HepG2 (cell line): ENCODE results near the gene DHRS1. TPM values are rescaled to one million over a fixed set of nuclear protein-coding genes. Genes with fewer than 3 reads are reported as not detected.

Source experiments
- AKAP8 ChIP-seq: sonication (generic); formaldehyde crosslinking; IDR thresholded peaks from 2 replicates; pipeline ENCODE4 v1.5.1; 2020; ENCODE audit warnings: mild to moderate bottlenecking, missing genetic modification reagents
- EZH2 ChIP-seq: conservative IDR thresholded peaks from 2 replicates; pipeline ENCODE4 v1.6.1; 2012; ENCODE audit warnings: mild to moderate bottlenecking, low read depth, low read length, moderate library complexity
- FOSL2 ChIP-seq: sonication (generic); formaldehyde crosslinking; IDR thresholded peaks from 2 replicates; pipeline ENCODE4 v1.4.0; 2020; ENCODE audit warnings: missing genetic modification reagents
- FOXM1 ChIP-seq: sonication (generic); formaldehyde crosslinking; IDR thresholded peaks from 2 replicates; pipeline ENCODE4 v1.5.0; 2020; ENCODE audit warnings: missing genetic modification reagents
- HES4 ChIP-seq: sonication (generic); formaldehyde crosslinking; IDR thresholded peaks from 2 replicates; pipeline ENCODE4 v1.9.0; 2021; ENCODE audit warnings: mild to moderate bottlenecking, missing genetic modification reagents, borderline replicate concordance
- HNRNPK ChIP-seq: fragments of 200-400 bp; formaldehyde crosslinking; IDR thresholded peaks from 2 replicates; pipeline ENCODE4 v1.6.1; 2018; ENCODE audit warnings: low read length, low read depth, moderate library complexity, mild to moderate bottlenecking; ENCODE audit not compliant: poor library complexity, severe bottlenecking
- KLF9 ChIP-seq: IDR thresholded peaks from 2 replicates; pipeline ENCODE4 v1.6.1; 2016; ENCODE audit warnings: low read depth
- MLXIP ChIP-seq: sonication (generic); formaldehyde crosslinking; IDR thresholded peaks from 2 replicates; pipeline ENCODE4 v1.9.0; 2021; ENCODE audit warnings: missing genetic modification reagents, borderline replicate concordance
- PTBP1 ChIP-seq: fragments of 200-400 bp; formaldehyde crosslinking; IDR thresholded peaks from 2 replicates; pipeline ENCODE4 v1.6.1; 2018; ENCODE audit warnings: low read length, low read depth; ENCODE audit not compliant: poor library complexity, severe bottlenecking
- RELA ChIP-seq: sonication (generic); formaldehyde crosslinking; IDR thresholded peaks from 2 replicates; pipeline ENCODE4 v1.4.0; 2020; ENCODE audit warnings: missing genetic modification reagents
- SAP130 ChIP-seq: IDR thresholded peaks from 2 replicates; pipeline ENCODE4 v1.6.1; 2016; ENCODE audit warnings: low read depth
- SNRNP70 ChIP-seq: fragments of 200-400 bp; formaldehyde crosslinking; IDR thresholded peaks from 2 replicates; pipeline ENCODE4 v1.6.1; 2017; ENCODE audit warnings: mild to moderate bottlenecking, low read depth, low read length, moderate library complexity
- TGIF2 ChIP-seq: IDR thresholded peaks from 2 replicates; pipeline ENCODE4 v1.6.1; 2016; ENCODE audit warnings: control low read depth, missing compliant biosample characterization
- THYN1 ChIP-seq: sonication (generic); formaldehyde crosslinking; IDR thresholded peaks from 2 replicates; pipeline ENCODE4 v1.8.1; 2023; ENCODE audit warnings: low read depth, mild to moderate bottlenecking, moderate library complexity, missing genetic modification reagents, borderline replicate concordance
- ZBTB38 ChIP-seq: sonication (generic); formaldehyde crosslinking; IDR thresholded peaks from 2 replicates; pipeline ENCODE4 v1.5.1; 2020; ENCODE audit warnings: mild to moderate bottlenecking, missing genetic modification reagents
- ZFAT ChIP-seq: sonication (generic); formaldehyde crosslinking; conservative IDR thresholded peaks from 2 replicates; pipeline ENCODE4 v1.8.1; 2023; ENCODE audit warnings: missing genetic modification reagents, inconsistent platforms
- ZNF180 ChIP-seq: sonication (generic); formaldehyde crosslinking; IDR thresholded peaks from 2 replicates; pipeline ENCODE4 v1.4.0; 2020; ENCODE audit warnings: low read depth, missing genetic modification reagents, borderline replicate concordance
- ZNF20 ChIP-seq: sonication (generic); formaldehyde crosslinking; IDR thresholded peaks from 2 replicates; pipeline ENCODE4 v1.4.0; 2020; ENCODE audit warnings: mild to moderate bottlenecking, moderate library complexity, missing genetic modification reagents
- ZNF230 ChIP-seq: sonication (generic); formaldehyde crosslinking; IDR thresholded peaks from 2 replicates; pipeline ENCODE4 v1.4.0; 2020; ENCODE audit warnings: mild to moderate bottlenecking, missing genetic modification reagents
- ZNF496 ChIP-seq: sonication (generic); formaldehyde crosslinking; IDR thresholded peaks from 2 replicates; pipeline ENCODE4 v1.8.1; 2023; ENCODE audit warnings: mild to moderate bottlenecking, moderate library complexity, missing genetic modification reagents; ENCODE audit not compliant: insufficient replicate concordance
- ZNF510 ChIP-seq: sonication (generic); formaldehyde crosslinking; IDR thresholded peaks from 2 replicates; pipeline ENCODE4 v1.4.0; 2020; ENCODE audit warnings: low read depth, mild to moderate bottlenecking, missing genetic modification reagents
- ZNF557 ChIP-seq: sonication (generic); formaldehyde crosslinking; IDR thresholded peaks from 2 replicates; pipeline ENCODE4 v1.4.0; 2020; ENCODE audit warnings: missing genetic modification reagents
- ZNF687 ChIP-seq: sonication (generic); formaldehyde crosslinking; IDR thresholded peaks from 2 replicates; pipeline ENCODE4 v1.5.1; 2020; ENCODE audit warnings: mild to moderate bottlenecking, missing genetic modification reagents, moderate library complexity
- ZNF777 ChIP-seq: sonication (generic); formaldehyde crosslinking; IDR thresholded peaks from 2 replicates; pipeline ENCODE4 v1.4.0; 2020; ENCODE audit warnings: missing genetic modification reagents
- ZNF879 ChIP-seq: sonication (generic); formaldehyde crosslinking; IDR thresholded peaks from 2 replicates; pipeline ENCODE4 v1.8.1; 2023; ENCODE audit warnings: missing genetic modification reagents
- polyA plus RNA-seq, 8 experiments: library from polyadenylated mRNA; depleted of rRNA in 3 of 8; stranded (reverse) in 7 of 8; unstranded in 1 of 8; fragments of >200 nt; fragmentation: Illumina TruSeq in 4 of 8; extraction: Trizol in 4 of 8; gene quantifications; 2 replicates each; pipeline versions ENCODE4 v1.2.1 to v1.2.3, GENCODE V29; 2011 to 2016; ENCODE audit warnings: low read depth in 4 of 8, missing spikeins in 1 of 8, mixed read lengths in 1 of 8; ENCODE audit not compliant: insufficient read depth in 1 of 8
- total RNA-seq, 5 experiments: library from RNA; depleted of rRNA; stranded (reverse); fragments of >200 nt; fragmentation: Illumina TruSeq; extraction: Trizol; gene quantifications; 2 replicates each; pipeline ENCODE4 v1.2.3, GENCODE V29; 2016; ENCODE audit warnings: low read depth in 1 of 5

DHRS1 gene
- total and polyA plus RNA-seq, 2 of the 13 experiments (the other 11 are each of a cell fraction or from before 2014, with no cell fraction given): 49.8 to 60.8 TPM

- TF ChIP-seq ZNF687 (CRISPR knock-in tag) (peak; percentile 100), EZH2 (no peak), THYN1 (peak; percentile 96; the same call in 1 of the 2 replicates), MLXIP (peak; percentile 90), TGIF2 (CRISPR knock-in tag) (no peak; the same call in 1 of the 2 replicates), FOSL2 (CRISPR knock-in tag) (peak; percentile 81), HES4 (CRISPR knock-in tag) (peak; percentile 88), ZNF777 (peak; percentile 84), HNRNPK (peak; percentile 99), ZNF180 (CRISPR knock-in tag) (peak; percentile 91; the same call in 1 of the 2 replicates), ZNF879 (CRISPR knock-in tag) (peak; percentile 98), ZNF510 (CRISPR knock-in tag) (peak; percentile 100), ZBTB38 (CRISPR knock-in tag) (peak; percentile 99), FOXM1 (CRISPR knock-in tag) (peak; percentile 91), RELA (peak; percentile 98), ZNF230 (peak; percentile 94; the same call in 1 of the 2 replicates), SNRNP70 (no peak), KLF9 (CRISPR knock-in tag) (peak; percentile 64; the same call in 1 of the 2 replicates), AKAP8 (CRISPR knock-in tag) (peak; percentile 100), ZNF20 (CRISPR knock-in tag) (peak; percentile 98), ZFAT (CRISPR knock-in tag) (peak; percentile 92; the same call in 1 of the 2 replicates), SAP130 (CRISPR knock-in tag) (peak; percentile 100), ZNF496 (peak; percentile 72), PTBP1 (no peak), ZNF557 (peak; percentile 99)
Observed at GRCh38 chr14:24271134-24271833, 28.3 kb downstream of the DHRS1 start, which contains the start of gene RABGGTA (continued).
